ACC112 (cell line): Measurements from ENCODE around the gene TOM1L1.

Experiments
- H2AFZ ChIP-seq: fragments of 200-600 bp; sonication (generic); one replicate; pipeline ENCODE4 v1.6.0; 2017; ENCODE audit warnings: antibody characterized with exemption, low read length; ENCODE audit not compliant: unreplicated experiment
- H3K27ac ChIP-seq: fragments of 200-600 bp; sonication (generic); 2 replicates; pipeline ENCODE4 v1.5.1; 2014; ENCODE audit warnings: low read depth, mild to moderate bottlenecking, antibody characterized with exemption, low read length, moderate library complexity
- H3K27me3 ChIP-seq: fragments of 200-600 bp; sonication (generic); 2 replicates; pipeline ENCODE4 v1.6.1; 2014; ENCODE audit warnings: mild to moderate bottlenecking, antibody characterized with exemption, low read length, moderate library complexity, mixed read lengths; ENCODE audit not compliant: insufficient read depth
- H3K36me3 ChIP-seq: fragments of 200-600 bp; sonication (generic); 2 replicates; pipeline ENCODE4 v1.6.1; 2016; ENCODE audit warnings: mild to moderate bottlenecking, antibody characterized with exemption, low read length, moderate library complexity, mixed read lengths; ENCODE audit not compliant: insufficient read depth
- H3K4me1 ChIP-seq: fragments of 200-600 bp; sonication (generic); one replicate; pipeline ENCODE4 v1.6.1; 2016; ENCODE audit warnings: low read length, mixed read lengths; ENCODE audit not compliant: insufficient read depth, unreplicated experiment, control insufficient read depth
- H3K4me3 ChIP-seq: fragments of 200-600 bp; sonication (generic); 2 replicates; pipeline ENCODE4 v1.5.1; 2014; ENCODE audit warnings: mild to moderate bottlenecking, low read depth, low read length
- H3K79me2 ChIP-seq: fragments of 200-600 bp; sonication (generic); one replicate; pipeline ENCODE4 v1.6.0; 2016; ENCODE audit warnings: low read length; ENCODE audit not compliant: control insufficient read depth, unreplicated experiment, insufficient read depth

Gene TOM1L1, protein sequence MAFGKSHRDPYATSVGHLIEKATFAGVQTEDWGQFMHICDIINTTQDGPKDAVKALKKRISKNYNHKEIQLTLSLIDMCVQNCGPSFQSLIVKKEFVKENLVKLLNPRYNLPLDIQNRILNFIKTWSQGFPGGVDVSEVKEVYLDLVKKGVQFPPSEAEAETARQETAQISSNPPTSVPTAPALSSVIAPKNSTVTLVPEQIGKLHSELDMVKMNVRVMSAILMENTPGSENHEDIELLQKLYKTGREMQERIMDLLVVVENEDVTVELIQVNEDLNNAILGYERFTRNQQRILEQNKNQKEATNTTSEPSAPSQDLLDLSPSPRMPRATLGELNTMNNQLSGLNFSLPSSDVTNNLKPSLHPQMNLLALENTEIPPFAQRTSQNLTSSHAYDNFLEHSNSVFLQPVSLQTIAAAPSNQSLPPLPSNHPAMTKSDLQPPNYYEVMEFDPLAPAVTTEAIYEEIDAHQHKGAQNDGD

DNA sequence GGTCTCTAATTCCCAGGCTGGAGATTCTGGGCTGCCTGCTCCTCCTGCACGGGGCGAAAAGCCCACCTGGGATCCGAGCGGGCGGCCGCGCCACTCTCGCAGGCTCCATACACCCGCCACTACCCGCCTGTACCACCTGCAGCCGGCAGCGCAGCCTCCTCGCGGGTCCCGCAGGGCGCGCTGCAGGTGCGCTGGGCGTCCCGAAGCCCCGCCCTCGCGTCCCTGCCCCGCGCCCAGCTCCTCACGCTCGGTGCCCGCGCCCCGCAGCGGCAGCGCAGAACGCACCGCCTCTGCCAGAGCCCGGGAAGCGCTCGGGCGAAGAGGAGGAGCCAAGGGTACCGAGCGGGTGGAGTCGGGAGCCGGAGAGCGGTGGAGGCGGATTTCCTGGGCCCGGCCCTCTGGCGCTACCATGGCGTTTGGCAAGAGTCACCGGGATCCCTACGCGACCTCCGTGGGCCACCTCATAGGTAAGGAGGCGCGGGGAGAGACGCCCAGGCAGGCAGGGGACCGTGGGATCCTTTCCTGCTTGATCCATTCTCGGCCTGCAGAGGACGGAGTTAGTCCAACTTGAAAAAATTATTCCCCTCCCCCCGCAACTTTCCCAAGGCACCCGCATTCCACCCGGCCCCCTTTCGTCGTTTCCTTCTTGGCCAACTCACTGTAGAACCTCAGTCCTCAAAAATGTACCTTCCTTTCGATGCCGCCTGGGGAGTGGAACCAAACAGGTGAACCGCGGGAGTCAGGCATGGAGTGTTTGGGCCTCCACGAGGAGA, at the start of gene TOM1L1:
TSS of gene TOM1L1 (plus strand) at position 396 of the 773 bp plus-strand sequence. CDS start at position 410, 14 bp downstream.
- H2AFZ ChIP-seq = peak within 1 kb of the TSS; percentile 81
- peaks cover 38% of the 10 kb centered on the region for H3K27me3 ChIP-seq
- H3K36me3 ChIP-seq = no peaks in the 10 kb centered on the region
- H3K79me2 ChIP-seq = peaks cover 8% of the 10 kb centered on the region
- peaks cover 11% of the 10 kb centered on the region for H3K4me1 ChIP-seq
- peak within 1 kb of the TSS; percentile 83 for H3K4me3 ChIP-seq
- H3K27ac ChIP-seq = no peak within 1 kb of the TSS

DNA sequence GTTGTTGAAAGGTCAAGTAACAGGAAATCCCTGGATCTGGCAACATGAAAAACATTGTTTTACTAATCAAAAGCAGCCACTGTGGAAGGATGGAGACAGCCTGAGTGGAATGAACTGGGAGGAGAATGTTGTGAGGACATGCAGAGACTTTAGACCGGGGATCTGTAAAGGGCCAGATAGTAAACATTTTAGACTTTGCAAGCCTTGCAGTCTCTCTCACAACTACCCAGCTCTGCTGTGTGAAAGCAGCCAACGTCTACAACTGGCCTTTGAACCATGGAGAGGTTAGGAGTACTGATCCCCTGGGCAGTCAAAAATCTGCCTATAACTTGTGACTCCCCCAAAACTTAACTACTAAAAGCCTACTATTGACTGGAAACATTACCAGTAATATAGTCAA, 41.5 kb upstream of the TOM1L1 start:
- H2AFZ ChIP-seq = no peak overlapping the region
- no peaks in the 10 kb centered on the region for H3K79me2 ChIP-seq
- no peaks in the 10 kb centered on the region for H3K4me1 ChIP-seq
- H3K4me3 ChIP-seq = no peak overlapping the region
- no peak overlapping the region for H3K27ac ChIP-seq
- no peaks in the 10 kb centered on the region for H3K36me3 ChIP-seq
- H3K27me3 ChIP-seq = peaks cover 6% of the 10 kb centered on the region; the same call in 1 of the 2 replicates

DNA sequence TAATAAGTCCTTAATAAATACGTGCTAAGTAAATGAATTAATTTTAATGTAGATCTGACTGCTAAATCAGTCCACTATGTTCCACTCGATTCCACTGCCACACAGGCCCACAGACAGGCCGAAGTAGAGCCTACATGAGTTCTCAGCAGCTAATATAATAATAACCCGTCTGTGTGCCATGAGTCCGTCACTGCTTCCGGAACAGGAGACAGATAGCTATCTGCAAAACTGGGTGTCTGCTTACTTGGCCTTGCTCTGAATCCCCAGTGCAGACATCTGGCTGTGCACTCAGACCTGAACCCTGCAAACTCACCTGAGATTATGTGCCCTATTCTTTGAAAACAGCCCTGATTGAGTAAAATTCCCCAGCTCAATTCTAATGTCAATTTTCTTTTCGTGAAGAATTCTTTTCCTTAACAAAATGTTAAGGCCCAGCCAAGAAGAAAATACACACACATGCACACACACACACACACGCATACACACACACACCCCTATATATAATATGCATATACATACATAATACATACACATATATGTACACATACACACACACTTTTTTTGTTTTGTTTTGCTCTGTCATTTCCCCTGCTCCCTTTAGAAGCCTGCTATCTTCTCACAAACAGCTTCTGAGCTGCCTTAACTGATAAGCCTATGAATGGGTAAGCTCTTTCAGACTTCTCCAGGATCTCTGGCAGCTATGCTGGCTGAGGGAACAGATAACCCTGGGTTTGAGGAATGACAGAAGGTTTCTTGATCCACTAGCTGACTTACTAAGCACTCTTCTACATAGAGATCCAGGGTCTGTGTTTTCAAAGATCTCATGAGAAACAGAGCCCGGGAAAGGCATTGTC, 39.8 kb upstream of the TOM1L1 start:
- Histone ChIP-seq H2AFZ (no peak overlapping the region), H3K27me3 (peaks cover 6% of the 10 kb centered on the region; the same call in 1 of the 2 replicates)

DNA sequence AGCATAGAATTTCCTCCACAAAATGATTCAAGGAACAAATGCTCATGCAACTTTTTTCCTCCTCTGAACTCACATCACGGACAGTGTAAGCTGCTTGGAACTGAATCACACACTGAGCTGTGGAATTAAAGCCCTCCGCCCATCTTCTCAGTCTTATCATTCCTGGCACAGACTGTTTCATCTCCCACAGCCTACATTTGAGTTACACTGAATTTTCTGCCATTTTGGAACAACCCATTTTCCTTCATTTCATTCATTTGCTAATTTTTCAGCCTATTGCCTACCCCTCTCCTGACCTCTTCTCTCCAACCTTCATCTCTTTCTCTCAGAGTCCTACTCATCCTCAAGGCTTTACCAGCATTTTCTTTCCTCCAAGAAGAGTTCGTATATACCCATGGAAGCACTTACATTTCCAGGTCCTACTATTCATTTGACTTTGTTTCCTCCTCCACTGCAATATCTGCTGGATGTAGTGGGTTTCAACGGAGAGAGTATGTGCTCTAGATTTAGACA, 39.1 kb upstream of the TOM1L1 start:
- H3K36me3 ChIP-seq = no peaks in the 10 kb centered on the region
- no peak overlapping the region for H2AFZ ChIP-seq
- H3K27me3 ChIP-seq = peaks cover 6% of the 10 kb centered on the region; the same call in 1 of the 2 replicates
- H3K4me1 ChIP-seq = no peaks in the 10 kb centered on the region
- H3K4me3 ChIP-seq = no peak overlapping the region
- no peaks in the 10 kb centered on the region for H3K79me2 ChIP-seq
- no peak overlapping the region for H3K27ac ChIP-seq

More for the DNA sequence above, 39.8 kb upstream of the TOM1L1 start:
- H3K27ac ChIP-seq = no peak overlapping the region
- H3K4me1 ChIP-seq = no peaks in the 10 kb centered on the region
- no peak overlapping the region for H3K4me3 ChIP-seq
- no peaks in the 10 kb centered on the region for H3K79me2 ChIP-seq
- no peaks in the 10 kb centered on the region for H3K36me3 ChIP-seq

DNA sequence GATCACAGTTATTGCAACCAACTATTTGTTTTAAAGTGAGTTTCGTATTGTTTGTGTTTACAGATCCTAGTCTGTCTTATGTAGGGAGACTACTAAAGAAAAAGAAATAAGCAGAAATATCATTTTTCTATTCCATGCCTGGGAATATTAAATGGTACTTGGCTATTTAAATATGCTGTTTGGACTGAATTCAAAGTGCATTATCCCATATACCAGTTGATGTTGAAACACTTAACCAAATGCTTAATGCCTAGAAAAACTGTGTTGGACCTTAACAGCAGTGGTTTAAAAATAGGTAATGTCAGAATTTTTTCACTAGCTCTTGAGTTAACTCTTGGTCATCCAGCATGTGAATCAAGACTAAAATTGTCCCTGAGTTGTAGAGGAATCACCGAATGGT, 37.5 kb upstream of the TOM1L1 start:
- no peaks in the 10 kb centered on the region for H3K4me1 ChIP-seq
- no peak overlapping the region for H3K4me3 ChIP-seq
- H3K79me2 ChIP-seq = no peaks in the 10 kb centered on the region

DNA sequence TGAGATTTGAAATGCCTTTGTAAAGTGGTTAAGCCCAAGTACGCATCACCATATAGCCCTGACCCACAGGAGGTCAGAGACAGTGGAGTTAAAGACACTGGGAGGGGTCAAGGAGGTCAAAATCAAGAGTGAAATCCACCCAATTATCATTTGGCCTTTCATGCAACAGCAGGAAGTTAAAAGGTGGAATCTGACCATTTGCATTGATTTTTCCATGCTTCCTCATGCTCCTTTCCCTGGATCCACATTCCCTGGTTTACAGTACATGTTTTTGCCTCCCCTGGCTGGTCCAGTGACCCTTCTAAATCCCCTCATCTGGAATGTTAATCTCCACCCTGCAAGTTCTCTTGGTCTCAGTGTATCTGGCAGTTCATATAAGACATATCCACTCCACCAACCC, 36.6 kb upstream of the TOM1L1 start:
- Histone ChIP-seq H3K27me3 (peaks cover 6% of the 10 kb centered on the region; the same call in 1 of the 2 replicates), H2AFZ (no peak overlapping the region), H3K4me3 (no peak overlapping the region), H3K79me2 (no peaks in the 10 kb centered on the region), H3K27ac (no peak overlapping the region), H3K36me3 (no peaks in the 10 kb centered on the region), H3K4me1 (no peaks in the 10 kb centered on the region)

More for the DNA sequence above, 37.5 kb upstream of the TOM1L1 start:
- H3K36me3 ChIP-seq = no peaks in the 10 kb centered on the region
- peaks cover 6% of the 10 kb centered on the region; the same call in 1 of the 2 replicates for H3K27me3 ChIP-seq
- H2AFZ ChIP-seq = no peak overlapping the region
- no peak overlapping the region for H3K27ac ChIP-seq

DNA sequence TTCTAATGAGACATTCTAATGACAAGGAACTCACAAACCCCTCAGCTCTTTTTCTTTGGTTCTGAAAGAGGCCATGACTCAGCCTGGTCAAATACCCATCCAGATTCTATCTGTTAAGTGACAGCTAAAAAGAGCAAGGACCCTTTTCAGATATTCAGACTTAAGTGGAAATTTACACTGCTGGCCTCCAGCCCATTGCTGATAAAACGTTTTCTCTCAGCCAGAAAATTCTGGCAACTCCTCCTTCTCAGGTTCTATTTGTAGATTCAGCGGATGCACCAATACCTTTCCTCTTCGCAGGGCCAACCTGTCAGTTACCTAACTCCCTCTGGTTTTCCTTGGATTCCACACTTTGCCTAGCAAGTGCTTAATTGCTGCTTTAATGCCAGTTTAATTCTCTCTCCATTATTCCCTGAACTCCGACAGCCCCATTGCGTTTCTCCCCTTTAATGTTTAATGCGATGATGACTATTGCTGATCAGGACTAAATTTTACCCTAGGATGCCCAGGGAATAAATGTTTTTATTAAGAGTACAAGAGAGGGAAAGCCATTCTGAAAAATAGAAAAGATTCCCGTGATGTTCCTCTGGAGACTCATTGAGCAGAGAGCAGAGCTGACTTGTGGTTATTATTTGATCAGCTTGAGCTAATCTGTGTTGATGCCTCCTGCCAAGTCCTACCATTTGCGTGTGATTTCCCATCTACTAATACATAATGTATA, 35.9 kb upstream of the TOM1L1 start:
- Histone ChIP-seq H3K27ac (no peak overlapping the region), H3K79me2 (no peaks in the 10 kb centered on the region), H3K4me1 (no peaks in the 10 kb centered on the region), H3K36me3 (no peaks in the 10 kb centered on the region), H3K27me3 (peaks cover 6% of the 10 kb centered on the region; the same call in 1 of the 2 replicates), H3K4me3 (no peak overlapping the region), H2AFZ (no peak overlapping the region)

DNA sequence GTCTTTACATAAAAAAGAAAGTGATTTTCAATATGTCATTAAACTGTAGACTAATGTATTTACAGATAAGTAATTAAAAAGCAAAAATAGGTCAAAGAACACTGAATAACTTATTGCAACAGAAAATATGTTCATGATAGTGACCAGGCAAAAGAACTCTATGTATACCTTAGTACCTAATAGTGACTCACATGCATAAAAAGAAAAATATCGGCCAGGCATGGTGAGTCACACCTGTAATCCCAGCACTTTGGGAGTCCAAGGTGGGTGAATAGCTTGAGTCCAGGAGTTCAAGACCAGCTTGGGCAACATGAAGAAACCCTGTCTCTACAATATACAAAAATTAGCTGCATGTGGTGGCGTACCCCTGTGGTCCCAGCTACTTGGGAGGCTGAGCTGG, 33.0 kb upstream of the TOM1L1 start:
- H2AFZ ChIP-seq = no peak overlapping the region
- no peaks in the 10 kb centered on the region for H3K79me2 ChIP-seq
- no peak overlapping the region for H3K27ac ChIP-seq
- no peak overlapping the region for H3K4me3 ChIP-seq
- H3K27me3 ChIP-seq = peaks cover 7% of the 10 kb centered on the region; the same call in 1 of the 2 replicates
- no peaks in the 10 kb centered on the region for H3K4me1 ChIP-seq
- no peaks in the 10 kb centered on the region for H3K36me3 ChIP-seq

DNA sequence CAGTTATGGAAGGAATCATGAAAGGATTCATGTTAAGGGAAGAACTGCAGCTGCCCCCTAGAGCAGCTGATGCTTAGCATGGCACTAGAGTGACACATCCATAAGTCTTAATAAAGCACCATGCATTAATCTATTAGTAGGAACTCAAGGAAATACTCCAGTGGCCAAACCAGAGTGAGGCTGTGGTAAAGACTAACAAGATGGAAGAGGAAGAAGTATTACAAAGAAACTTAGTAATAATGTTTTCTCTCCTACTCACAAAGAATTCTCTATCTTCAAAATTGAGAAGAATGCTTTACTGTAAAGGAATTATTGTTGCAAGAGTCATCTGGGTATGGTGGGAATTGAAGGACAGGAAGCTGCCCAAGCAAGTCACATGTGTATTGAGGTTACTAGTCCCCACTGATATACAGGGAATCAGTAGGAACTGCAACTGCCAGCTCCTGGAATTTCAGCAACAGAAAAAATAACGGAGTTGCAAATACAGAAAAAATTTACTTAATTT, 29.9 kb upstream of the TOM1L1 start:
- H3K36me3 ChIP-seq = no peaks in the 10 kb centered on the region
- H3K27ac ChIP-seq = no peak overlapping the region
- H3K4me3 ChIP-seq = no peak overlapping the region
- no peak overlapping the region for H2AFZ ChIP-seq
- no peaks in the 10 kb centered on the region for H3K4me1 ChIP-seq
- peaks cover 7% of the 10 kb centered on the region; the same call in 1 of the 2 replicates for H3K27me3 ChIP-seq
- no peaks in the 10 kb centered on the region for H3K79me2 ChIP-seq
